Large intestine (tissue), 3 donors: Measurements from ENCODE around the gene ARFIP2. TPM values are rescaled to one million over a fixed set of nuclear protein-coding genes. Genes with fewer than 3 reads are reported as not detected.

Experiments used
- DNase-seq, 2 donors: peaks; one replicate each; pipeline versions ENCODE4 v3.0.0 to v3.0.0-alpha.2; 2013
- H3K27ac ChIP-seq: one replicate; pipeline ENCODE4 v1.5.1; 2013; ENCODE audit warnings: low read length
- H3K27me3 ChIP-seq: 2 replicates; pipeline ENCODE4 v1.6.1; 2013; ENCODE audit warnings: low read length; ENCODE audit not compliant: control insufficient read depth, insufficient read depth
- H3K36me3 ChIP-seq: 2 replicates; pipeline ENCODE4 v1.6.1; 2013; ENCODE audit warnings: low read length; ENCODE audit not compliant: control insufficient read depth, insufficient read depth
- H3K4me1 ChIP-seq: one replicate; pipeline ENCODE4 v1.6.1; 2013; ENCODE audit warnings: low read length; ENCODE audit not compliant: control insufficient read depth, insufficient read depth
- H3K4me3 ChIP-seq: one replicate; pipeline ENCODE4 v1.5.1; 2013; ENCODE audit warnings: low read length
- H3K9me3 ChIP-seq: one replicate; pipeline ENCODE4 v1.6.1; 2013; ENCODE audit warnings: mild to moderate bottlenecking, low read depth, low read length, moderate library complexity; ENCODE audit not compliant: control insufficient read depth
- WGBS: methylation state at CpG from one replicate; pipeline ENCODE4 v1.1.5; 2013; ENCODE audit warnings: low lambda C conversion rate; ENCODE audit not compliant: insufficient coverage; 5-methylcytosine and 5-hydroxymethylcytosine counted together
- polyA plus RNA-seq: library from polyadenylated mRNA; unstranded; fragments of 120-200 nt; gene quantifications from one replicate; pipeline ENCODE4 v1.2.1, GENCODE V29; 2013

The ARFIP2 gene
- polyA plus RNA-seq, 1 donor = 68.0 TPM

DNA sequence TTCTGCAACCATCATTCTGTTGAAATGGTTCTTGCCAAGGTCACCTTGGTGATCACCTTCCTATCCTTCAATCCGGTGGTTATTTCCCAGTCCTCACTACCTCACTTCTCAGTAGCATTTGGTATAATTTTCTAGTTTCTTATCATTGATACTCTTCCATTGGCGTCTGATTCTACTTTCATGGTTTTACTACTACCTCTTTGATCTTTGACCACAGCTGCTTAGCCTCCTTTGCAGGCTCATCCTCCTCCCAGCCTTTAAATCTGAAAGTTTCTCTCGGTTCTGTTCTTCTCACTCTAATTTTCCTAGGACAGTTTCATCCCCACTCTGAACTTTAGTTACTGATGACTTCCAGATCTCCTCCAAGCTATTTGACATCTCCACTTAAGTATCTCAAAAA lies 5.1 kb upstream of the ARFIP2 start:
- Histone ChIP-seq H3K9me3 (no peaks in the 10 kb centered on the region), H3K36me3 (peaks cover 30% of the 10 kb centered on the region), H3K4me1 (peaks cover 52% of the 10 kb centered on the region), H3K27me3 (no peaks in the 10 kb centered on the region), H3K4me3 (no peak overlapping the region), H3K27ac (no peak overlapping the region)
- WGBS = 63% methylated on average over 3 of the region's 3 CpGs
- no peak for DNase-seq

DNA sequence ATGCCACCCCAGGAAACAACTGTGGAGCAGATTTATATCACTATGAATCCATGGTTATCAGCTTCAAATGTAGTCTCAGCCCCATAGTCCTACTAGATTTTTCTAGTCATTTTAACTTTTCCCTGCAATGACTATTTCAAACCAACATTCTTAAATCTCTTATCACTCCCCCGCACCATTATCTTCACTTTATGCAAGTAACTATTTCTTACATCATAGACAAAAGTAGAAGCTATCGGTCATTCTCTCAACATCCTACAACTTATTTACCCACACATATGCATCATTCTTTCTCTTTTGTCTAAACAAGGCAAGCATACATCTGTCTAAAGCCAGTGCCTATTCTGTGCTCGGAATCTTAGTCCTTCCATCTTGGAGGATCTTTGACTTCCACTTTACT lies 4.5 kb upstream of the ARFIP2 start:
- DNase-seq = no peak
- Histone ChIP-seq H3K27me3 (no peaks in the 10 kb centered on the region), H3K4me3 (no peak overlapping the region), H3K27ac (no peak overlapping the region), H3K9me3 (no peaks in the 10 kb centered on the region), H3K4me1 (peaks cover 50% of the 10 kb centered on the region), H3K36me3 (peaks cover 30% of the 10 kb centered on the region)
- 89% methylated on average over 3 of the region's 3 CpGs for WGBS

DNA sequence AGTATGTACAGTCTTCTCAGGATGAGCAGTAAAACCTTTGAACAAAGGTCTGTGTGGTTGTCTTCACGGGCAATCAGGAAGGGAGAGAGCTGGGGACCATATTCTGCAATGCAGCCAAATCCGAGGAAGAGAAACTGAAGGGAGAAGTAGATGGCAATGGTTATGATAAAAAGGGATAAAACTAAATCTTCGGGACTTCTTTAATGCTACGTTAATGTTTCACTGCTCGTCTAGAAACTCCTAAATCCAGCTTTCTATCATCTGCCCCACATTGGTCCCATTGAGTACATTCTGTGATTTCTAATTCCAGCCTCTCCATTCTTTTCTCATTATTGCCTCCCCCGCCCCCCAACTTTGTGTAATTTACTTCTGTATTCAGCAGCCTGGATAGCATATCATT lies 1.9 kb upstream of the ARFIP2 start:
- H3K27ac ChIP-seq = no peak overlapping the region

GRCh38 chr11:6482441-6482840 lies 1.3 kb upstream of the ARFIP2 start:
- DNase-seq = no peak
- Histone ChIP-seq H3K27me3 (no peaks in the 10 kb centered on the region), H3K4me3 (peak overlapping the region; percentile 67), H3K27ac (peak overlapping the region; percentile 96), H3K36me3 (peaks cover 54% of the 10 kb centered on the region), H3K9me3 (no peaks in the 10 kb centered on the region), H3K4me1 (peaks cover 37% of the 10 kb centered on the region)
- WGBS = 100% methylated on average over 1 of the region's 4 CpGs

More for the DNA sequence above, 1.9 kb upstream of the ARFIP2 start:
- peaks cover 41% of the 10 kb centered on the region for H3K4me1 ChIP-seq
- DNase-seq = no peak
- 100% methylated on average over 2 of the region's 6 CpGs for WGBS
- H3K27me3 ChIP-seq = no peaks in the 10 kb centered on the region
- no peaks in the 10 kb centered on the region for H3K9me3 ChIP-seq
- peaks cover 48% of the 10 kb centered on the region for H3K36me3 ChIP-seq
- no peak overlapping the region for H3K4me3 ChIP-seq

- WGBS = no CpG with 5 or more reads among the region's 13 CpGs
- H3K4me3 ChIP-seq = peak overlapping the region; percentile 67
- peak overlapping the region; percentile 96 for H3K27ac ChIP-seq
- H3K4me1 ChIP-seq = peaks cover 32% of the 10 kb centered on the region
- peaks cover 59% of the 10 kb centered on the region for H3K36me3 ChIP-seq
- no peaks in the 10 kb centered on the region for H3K27me3 ChIP-seq
- H3K9me3 ChIP-seq = no peaks in the 10 kb centered on the region
- no peak for DNase-seq
Measured at GRCh38 chr11:6481924-6482275, 769 bp upstream of the ARFIP2 start.

DNA sequence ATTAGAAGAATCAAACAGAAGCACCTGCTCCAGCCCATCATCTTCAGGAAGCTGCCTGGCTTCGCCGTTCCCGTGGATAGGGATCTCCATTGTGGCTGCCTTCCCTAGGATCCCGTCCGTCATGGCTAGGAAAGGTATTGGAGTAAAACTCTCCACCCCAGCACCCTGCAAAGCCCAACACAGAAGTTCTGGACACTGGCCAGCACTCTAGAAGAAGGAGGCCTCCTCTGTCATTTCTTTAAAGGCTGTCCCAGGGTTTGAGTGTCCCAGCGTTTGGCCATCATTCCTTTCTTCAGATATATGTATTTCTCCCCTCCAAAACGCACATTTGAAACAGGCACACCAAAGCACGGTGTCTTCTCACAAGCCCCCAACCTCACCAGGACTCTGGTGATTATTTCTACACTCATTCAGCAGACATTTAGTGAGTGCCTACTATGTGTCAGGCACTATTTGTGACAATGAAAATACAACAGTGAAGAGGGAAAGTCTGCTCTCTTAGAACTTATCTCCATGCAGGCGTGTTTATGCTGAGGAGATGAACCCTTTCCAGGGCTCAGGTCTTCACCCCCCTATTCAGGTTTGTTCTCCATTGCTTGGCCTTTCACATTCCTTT lies 724 bp downstream of the ARFIP2 start:
- Histone ChIP-seq H3K27me3 (no peaks in the 10 kb centered on the region), H3K9me3 (no peaks in the 10 kb centered on the region), H3K27ac (peak overlapping the region; percentile 96), H3K4me3 (peak overlapping the region; percentile 67), H3K36me3 (peaks cover 59% of the 10 kb centered on the region), H3K4me1 (peaks cover 22% of the 10 kb centered on the region)
- no peak for DNase-seq
- 57% methylated on average over 1 of the region's 9 CpGs for WGBS

- no peak overlapping the region for H3K4me3 ChIP-seq
- H3K9me3 ChIP-seq = no peaks in the 10 kb centered on the region
- H3K36me3 ChIP-seq = peaks cover 34% of the 10 kb centered on the region
- H3K27me3 ChIP-seq = no peaks in the 10 kb centered on the region
- H3K27ac ChIP-seq = no peak overlapping the region
- no peak for DNase-seq
- WGBS = no CpG with 5 or more reads among the region's 4 CpGs
- H3K4me1 ChIP-seq = peaks cover 30% of the 10 kb centered on the region
Measured at GRCh38 chr11:6476571-6476970, 4.6 kb downstream of the ARFIP2 start.

GRCh38 chr11:6475936-6476335 lies 5.2 kb downstream of the ARFIP2 start:
- DNase-seq = peak in 1 of 2 donors; percentile 52
- Histone ChIP-seq H3K36me3 (peaks cover 34% of the 10 kb centered on the region), H3K9me3 (no peaks in the 10 kb centered on the region), H3K27ac (no peak overlapping the region), H3K27me3 (no peaks in the 10 kb centered on the region), H3K4me3 (no peak overlapping the region), H3K4me1 (peaks cover 30% of the 10 kb centered on the region)
- no CpG with 5 or more reads among the region's 5 CpGs for WGBS

GRCh38 chr11:6474806-6475500 lies 6.2 kb downstream of the ARFIP2 start:
- H3K9me3 ChIP-seq = no peaks in the 10 kb centered on the region
- peak in 1 of 2 donors; percentile 41 for DNase-seq
- H3K27ac ChIP-seq = peak overlapping the region; percentile 97
- WGBS = no CpG with 5 or more reads among the region's 3 CpGs
- H3K4me3 ChIP-seq = no peak overlapping the region
- H3K27me3 ChIP-seq = no peaks in the 10 kb centered on the region
- peaks cover 32% of the 10 kb centered on the region for H3K4me1 ChIP-seq
- H3K36me3 ChIP-seq = peaks cover 34% of the 10 kb centered on the region

DNA sequence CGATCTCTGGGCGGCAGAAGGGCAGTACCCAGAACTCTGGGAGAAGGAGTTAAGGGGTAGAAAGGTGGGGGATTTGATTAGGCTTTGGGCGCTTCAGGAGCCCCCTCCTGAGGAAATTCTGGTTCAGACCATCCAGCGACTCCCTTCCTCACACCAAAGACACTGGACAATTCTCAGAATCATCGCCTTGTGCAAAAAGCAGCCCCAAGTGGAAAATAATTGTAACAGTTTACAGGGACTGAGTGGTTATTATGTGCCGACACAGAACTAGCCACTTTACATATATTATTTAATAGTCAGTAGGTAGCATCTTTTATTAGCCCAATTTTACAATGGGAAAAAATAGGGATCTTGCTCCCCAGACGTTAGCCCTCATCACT lies 6.7 kb downstream of the ARFIP2 start:
- 20% methylated on average over 1 of the region's 7 CpGs for WGBS
- H3K27ac ChIP-seq = peak overlapping the region; percentile 97
- peaks cover 35% of the 10 kb centered on the region for H3K4me1 ChIP-seq
- no peak for DNase-seq
- H3K9me3 ChIP-seq = no peaks in the 10 kb centered on the region
- peaks cover 30% of the 10 kb centered on the region for H3K36me3 ChIP-seq
- H3K4me3 ChIP-seq = peak overlapping the region; percentile 69
- H3K27me3 ChIP-seq = no peaks in the 10 kb centered on the region
